ENCODE data around the gene PDCL2.
"Not testable (repeated sequence)": the region's sequence is repeated elsewhere in the genome, so short reads cannot be mapped to it uniquely, and the experiment has no call there.

GRCh38 chr4:55551964-55552363, 40.1 kb downstream of the PDCL2 start:
- TF ChIP-seq POLR2A, CTCF, EP300 (IDR thresholded peaks at IDR 0.05): not testable (repeated sequence)
